GM23338 (cell line): Measurements from ENCODE around the gene NEO1. TPM values are rescaled to one million over a fixed set of nuclear protein-coding genes. Genes with fewer than 3 reads are reported as not detected.

Experiments
- ATAC-seq: fragments of 200-7000 bp; cut with Tn5 transposase; 3 replicates; pipeline ENCODE4 v1.9.1; 2020
- DNase-seq: peaks from one replicate; pipeline ENCODE4 v3.0.0-alpha.2; 2015; ENCODE audit warnings: low spot score
- H2AFZ ChIP-seq: fragments of 200-600 bp; sonication (generic); 2 replicates; pipeline ENCODE4 v1.8.0; 2016; ENCODE audit warnings: antibody characterized with exemption, mild to moderate bottlenecking, moderate library complexity
- H3F3A ChIP-seq: fragments of 200-600 bp; sonication (generic); replicated peaks from 2 replicates; pipeline ENCODE4 v1.8.0; 2017; ENCODE audit warnings: antibody characterized with exemption, mixed run types, low read depth
- H3K27ac ChIP-seq: fragments of 200-600 bp; sonication (generic); 2 replicates; pipeline ENCODE4 v1.6.1; 2016; ENCODE audit warnings: low read depth
- H3K27me3 ChIP-seq: fragments of 200-600 bp; sonication (generic); 2 replicates; pipeline ENCODE4 v1.8.0; 2016; ENCODE audit warnings: mild to moderate bottlenecking, mixed run types, moderate library complexity; ENCODE audit not compliant: insufficient read depth
- H3K36me3 ChIP-seq: fragments of 200-600 bp; sonication (generic); 2 replicates; pipeline ENCODE4 v1.8.0; 2016; ENCODE audit warnings: mild to moderate bottlenecking; ENCODE audit not compliant: insufficient read depth
- H3K4me1 ChIP-seq: fragments of 200-600 bp; sonication (generic); 2 replicates; pipeline ENCODE4 v1.8.0; 2016; ENCODE audit warnings: mild to moderate bottlenecking, moderate library complexity; ENCODE audit not compliant: insufficient read depth
- H3K4me2 ChIP-seq: fragments of 200-600 bp; sonication (generic); 2 replicates; pipeline ENCODE4 v1.7.1; 2017; ENCODE audit warnings: mixed run types
- H3K4me3 ChIP-seq: fragments of 200-600 bp; sonication (generic); 2 replicates; pipeline ENCODE4 v1.6.1; 2016; ENCODE audit warnings: mixed run types
- H3K79me2 ChIP-seq: fragments of 200-600 bp; sonication (generic); replicated peaks from 2 replicates; pipeline ENCODE4 v1.8.0; 2017; ENCODE audit warnings: mild to moderate bottlenecking; ENCODE audit not compliant: insufficient read depth
- H3K9me2 ChIP-seq: fragments of 200-600 bp; sonication (generic); 2 replicates; pipeline ENCODE4 v1.8.0; 2017; ENCODE audit not compliant: insufficient read depth
- H4K20me1 ChIP-seq: fragments of 200-600 bp; sonication (generic); replicated peaks from 2 replicates; pipeline ENCODE4 v1.8.0; 2017; ENCODE audit warnings: mild to moderate bottlenecking; ENCODE audit not compliant: insufficient read depth
- H3K27ac Mint-ChIP-seq: 2 replicates; pipeline ENCODE4 v1.8.0; 2020; ENCODE audit warnings: inconsistent platforms, mild to moderate bottlenecking, moderate library complexity, mixed read lengths
- H3K27me3 Mint-ChIP-seq: 3 replicates; pipeline ENCODE4 v1.8.0; 2022; ENCODE audit warnings: low read depth, mild to moderate bottlenecking, moderate library complexity, mixed read lengths, inconsistent platforms; ENCODE audit not compliant: insufficient read depth, poor library complexity
- H3K36me3 Mint-ChIP-seq: 3 replicates; pipeline ENCODE4 v1.8.0; 2021; ENCODE audit warnings: low read depth, mild to moderate bottlenecking, inconsistent platforms, moderate library complexity, mixed read lengths
- H3K4me1 Mint-ChIP-seq: 3 replicates; pipeline ENCODE4 v1.8.0; 2020; ENCODE audit warnings: mild to moderate bottlenecking, inconsistent platforms, mixed read lengths
- H3K4me3 Mint-ChIP-seq: 3 replicates; pipeline ENCODE4 v1.8.0; 2021; ENCODE audit warnings: moderate library complexity, mild to moderate bottlenecking, inconsistent platforms, mixed read lengths
- H3K9me3 Mint-ChIP-seq: 3 replicates; pipeline ENCODE4 v1.8.0; 2020; ENCODE audit warnings: moderate library complexity, mild to moderate bottlenecking, inconsistent platforms, mixed read lengths
- NANOG ChIP-seq: IDR thresholded peaks from 2 replicates; pipeline ENCODE4 v1.6.1; 2016; ENCODE audit warnings: antibody characterized with exemption, borderline replicate concordance
- REST ChIP-seq: IDR thresholded peaks from one replicate; pipeline ENCODE4 v1.6.1; 2018; ENCODE audit warnings: antibody characterized with exemption; ENCODE audit not compliant: unreplicated experiment
- polyA plus RNA-seq: library from polyadenylated mRNA; unstranded; fragments of >200 nt; fragmentation: Nextera tagmentation; extraction: Ambion mirVana; gene quantifications from 2 replicates; pipeline ENCODE4 v1.2.1, GENCODE V29; 2016
- total RNA-seq: library from RNA; depleted of rRNA; stranded (reverse); fragments of >200 nt; shearing (Covaris generic); gene quantifications from 2 replicates; pipeline ENCODE4 v1.2.3, GENCODE V29; 2014
- TF ChIP-seq, protein P1 (sequence below): fragments of 250-450 bp; sonication (Bioruptor Pico); IDR thresholded peaks from 2 replicates; pipeline ENCODE4 v1.5.0; 2020; ENCODE audit warnings: mild to moderate bottlenecking, moderate library complexity
- TF ChIP-seq, protein P2 (sequence below), 2 experiments: fragments of 200-600 bp in 1 of 2; sonication (generic) in 1 of 2; conservative IDR thresholded peaks; 2 replicates each; pipeline versions ENCODE4 v1.5.1 to v1.6.1; 2016 to 2017; ENCODE audit warnings: antibody characterized with exemption in 2 of 2, low read depth in 2 of 2, mild to moderate bottlenecking in 2 of 2, moderate library complexity in 1 of 2

Gene NEO1
- total and polyA plus RNA-seq, 2 experiments from 2014 or later, result 8.4 to 45.8 TPM

GRCh38 chr15:73264881-73265280, 212.6 kb downstream of the NEO1 start (continued):
- TF ChIP-seq, protein P1, sequence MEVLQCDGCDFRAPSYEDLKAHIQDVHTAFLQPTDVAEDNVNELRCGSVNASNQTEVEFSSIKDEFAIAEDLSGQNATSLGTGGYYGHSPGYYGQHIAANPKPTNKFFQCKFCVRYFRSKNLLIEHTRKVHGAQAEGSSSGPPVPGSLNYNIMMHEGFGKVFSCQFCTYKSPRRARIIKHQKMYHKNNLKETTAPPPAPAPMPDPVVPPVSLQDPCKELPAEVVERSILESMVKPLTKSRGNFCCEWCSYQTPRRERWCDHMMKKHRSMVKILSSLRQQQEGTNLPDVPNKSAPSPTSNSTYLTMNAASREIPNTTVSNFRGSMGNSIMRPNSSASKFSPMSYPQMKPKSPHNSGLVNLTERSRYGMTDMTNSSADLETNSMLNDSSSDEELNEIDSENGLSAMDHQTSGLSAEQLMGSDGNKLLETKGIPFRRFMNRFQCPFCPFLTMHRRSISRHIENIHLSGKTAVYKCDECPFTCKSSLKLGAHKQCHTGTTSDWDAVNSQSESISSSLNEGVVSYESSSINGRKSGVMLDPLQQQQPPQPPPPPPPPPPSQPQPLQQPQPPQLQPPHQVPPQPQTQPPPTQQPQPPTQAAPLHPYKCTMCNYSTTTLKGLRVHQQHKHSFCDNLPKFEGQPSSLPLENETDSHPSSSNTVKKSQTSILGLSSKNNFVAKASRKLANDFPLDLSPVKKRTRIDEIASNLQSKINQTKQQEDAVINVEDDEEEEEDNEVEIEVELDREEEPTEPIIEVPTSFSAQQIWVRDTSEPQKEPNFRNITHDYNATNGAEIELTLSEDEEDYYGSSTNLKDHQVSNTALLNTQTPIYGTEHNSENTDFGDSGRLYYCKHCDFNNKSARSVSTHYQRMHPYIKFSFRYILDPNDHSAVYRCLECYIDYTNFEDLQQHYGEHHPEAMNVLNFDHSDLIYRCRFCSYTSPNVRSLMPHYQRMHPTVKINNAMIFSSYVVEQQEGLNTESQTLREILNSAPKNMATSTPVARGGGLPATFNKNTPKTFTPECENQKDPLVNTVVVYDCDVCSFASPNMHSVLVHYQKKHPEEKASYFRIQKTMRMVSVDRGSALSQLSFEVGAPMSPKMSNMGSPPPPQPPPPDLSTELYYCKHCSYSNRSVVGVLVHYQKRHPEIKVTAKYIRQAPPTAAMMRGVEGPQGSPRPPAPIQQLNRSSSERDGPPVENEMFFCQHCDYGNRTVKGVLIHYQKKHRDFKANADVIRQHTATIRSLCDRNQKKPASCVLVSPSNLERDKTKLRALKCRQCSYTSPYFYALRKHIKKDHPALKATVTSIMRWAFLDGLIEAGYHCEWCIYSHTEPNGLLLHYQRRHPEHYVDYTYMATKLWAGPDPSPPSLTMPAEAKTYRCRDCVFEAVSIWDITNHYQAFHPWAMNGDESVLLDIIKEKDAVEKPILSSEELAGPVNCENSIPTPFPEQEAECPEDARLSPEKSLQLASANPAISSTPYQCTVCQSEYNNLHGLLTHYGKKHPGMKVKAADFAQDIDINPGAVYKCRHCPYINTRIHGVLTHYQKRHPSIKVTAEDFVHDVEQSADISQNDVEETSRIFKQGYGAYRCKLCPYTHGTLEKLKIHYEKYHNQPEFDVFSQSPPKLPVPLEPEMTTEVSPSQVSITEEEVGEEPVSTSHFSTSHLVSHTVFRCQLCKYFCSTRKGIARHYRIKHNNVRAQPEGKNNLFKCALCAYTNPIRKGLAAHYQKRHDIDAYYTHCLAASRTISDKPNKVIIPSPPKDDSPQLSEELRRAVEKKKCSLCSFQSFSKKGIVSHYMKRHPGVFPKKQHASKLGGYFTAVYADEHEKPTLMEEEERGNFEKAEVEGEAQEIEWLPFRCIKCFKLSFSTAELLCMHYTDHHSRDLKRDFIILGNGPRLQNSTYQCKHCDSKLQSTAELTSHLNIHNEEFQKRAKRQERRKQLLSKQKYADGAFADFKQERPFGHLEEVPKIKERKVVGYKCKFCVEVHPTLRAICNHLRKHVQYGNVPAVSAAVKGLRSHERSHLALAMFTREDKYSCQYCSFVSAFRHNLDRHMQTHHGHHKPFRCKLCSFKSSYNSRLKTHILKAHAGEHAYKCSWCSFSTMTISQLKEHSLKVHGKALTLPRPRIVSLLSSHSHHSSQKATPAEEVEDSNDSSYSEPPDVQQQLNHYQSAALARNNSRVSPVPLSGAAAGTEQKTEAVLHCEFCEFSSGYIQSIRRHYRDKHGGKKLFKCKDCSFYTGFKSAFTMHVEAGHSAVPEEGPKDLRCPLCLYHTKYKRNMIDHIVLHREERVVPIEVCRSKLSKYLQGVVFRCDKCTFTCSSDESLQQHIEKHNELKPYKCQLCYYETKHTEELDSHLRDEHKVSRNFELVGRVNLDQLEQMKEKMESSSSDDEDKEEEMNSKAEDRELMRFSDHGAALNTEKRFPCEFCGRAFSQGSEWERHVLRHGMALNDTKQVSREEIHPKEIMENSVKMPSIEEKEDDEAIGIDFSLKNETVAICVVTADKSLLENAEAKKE (CRISPR knock-in tag), result no peak
- TF ChIP-seq NANOG (no peak), REST (no peak)

GRCh38 chr15:73265536-73266153, 213.4 kb downstream of the NEO1 start:
- no peak overlapping the region for H3K27ac ChIP-seq
- Mint-ChIP-seq H3K27ac (no peak overlapping the region), H3K27me3 (no peaks in the 10 kb centered on the region), H3K9me3 (no peaks in the 10 kb centered on the region), H3K36me3 (peaks cover 23% of the 10 kb centered on the region; the same call in 2 of the 3 replicates), H3K4me1 (peaks cover 4% of the 10 kb centered on the region; the same call in 2 of the 3 replicates), H3K4me3 (no peak overlapping the region)
- no peaks in the 10 kb centered on the region for H3K79me2 ChIP-seq
- no peak overlapping the region for H3K4me2 ChIP-seq
- DNase-seq (peak; percentile 87), ATAC-seq (peak; percentile 96)
- H3K4me1 ChIP-seq, result no peaks in the 10 kb centered on the region
- no peaks in the 10 kb centered on the region for H3K27me3 ChIP-seq
- H2AFZ ChIP-seq, result no peak overlapping the region
- no peaks in the 10 kb centered on the region for H3K9me2 ChIP-seq
- TF ChIP-seq NANOG, result no peak
- TF ChIP-seq, protein P2, sequence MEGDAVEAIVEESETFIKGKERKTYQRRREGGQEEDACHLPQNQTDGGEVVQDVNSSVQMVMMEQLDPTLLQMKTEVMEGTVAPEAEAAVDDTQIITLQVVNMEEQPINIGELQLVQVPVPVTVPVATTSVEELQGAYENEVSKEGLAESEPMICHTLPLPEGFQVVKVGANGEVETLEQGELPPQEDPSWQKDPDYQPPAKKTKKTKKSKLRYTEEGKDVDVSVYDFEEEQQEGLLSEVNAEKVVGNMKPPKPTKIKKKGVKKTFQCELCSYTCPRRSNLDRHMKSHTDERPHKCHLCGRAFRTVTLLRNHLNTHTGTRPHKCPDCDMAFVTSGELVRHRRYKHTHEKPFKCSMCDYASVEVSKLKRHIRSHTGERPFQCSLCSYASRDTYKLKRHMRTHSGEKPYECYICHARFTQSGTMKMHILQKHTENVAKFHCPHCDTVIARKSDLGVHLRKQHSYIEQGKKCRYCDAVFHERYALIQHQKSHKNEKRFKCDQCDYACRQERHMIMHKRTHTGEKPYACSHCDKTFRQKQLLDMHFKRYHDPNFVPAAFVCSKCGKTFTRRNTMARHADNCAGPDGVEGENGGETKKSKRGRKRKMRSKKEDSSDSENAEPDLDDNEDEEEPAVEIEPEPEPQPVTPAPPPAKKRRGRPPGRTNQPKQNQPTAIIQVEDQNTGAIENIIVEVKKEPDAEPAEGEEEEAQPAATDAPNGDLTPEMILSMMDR (conservative IDR thresholded peaks at IDR 0.05; ENCODE audit: low read depth in 2 of 2), result peak; percentile 87 to 89
- no peak for TF ChIP-seq REST
- no peaks in the 10 kb centered on the region for H3F3A ChIP-seq
- no peaks in the 10 kb centered on the region; the same call in 1 of the 2 replicates for H4K20me1 ChIP-seq
- H3K36me3 ChIP-seq, result peaks cover 20% of the 10 kb centered on the region; the same call in 1 of the 2 replicates
- no peak overlapping the region for H3K4me3 ChIP-seq
